ENCODE data around the gene ZBTB7B.

DNA sequence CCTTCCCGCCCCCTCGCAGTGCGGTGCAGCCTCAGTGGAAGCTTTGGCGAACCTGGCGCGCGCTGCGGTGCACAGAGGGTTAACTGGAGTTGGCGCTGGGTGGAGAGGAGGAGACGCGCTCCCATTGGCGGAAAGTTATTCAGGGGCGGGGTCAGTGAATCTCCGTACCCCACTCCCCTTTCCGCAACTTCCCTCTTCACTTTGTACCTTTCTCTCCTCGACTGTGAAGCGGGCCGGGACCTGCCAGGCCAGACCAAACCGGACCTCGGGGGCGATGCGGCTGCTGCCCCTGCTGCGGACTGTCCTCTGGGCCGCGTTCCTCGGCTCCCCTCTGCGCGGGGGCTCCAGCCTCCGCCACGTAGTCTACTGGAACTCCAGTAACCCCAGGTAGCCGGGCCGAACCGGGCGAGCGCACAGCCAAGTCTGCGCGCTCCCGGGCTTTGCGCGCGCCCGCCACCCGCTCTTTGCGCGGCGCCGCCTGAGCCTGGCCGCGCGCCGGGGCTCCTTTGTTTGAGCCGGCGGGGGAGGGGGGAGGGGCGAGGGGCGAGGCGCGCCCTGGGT, 61.0 kb downstream of the ZBTB7B start, which contains the start of gene EFNA4:
- no peak for TF ChIP-seq CTCF (IDR thresholded peaks at IDR 0.05)
- peak in 2 of 3 donors; percentile 13 to 47 for TF ChIP-seq POLR2AphosphoS5 (IDR thresholded peaks at IDR 0.05)
- no peak for TF ChIP-seq POLR2A (IDR thresholded peaks at IDR 0.05)
